NCI-H146 treated with DMSO at 0.1 percent for 48 hours (cell line): ENCODE data around the gene MEAK7.

Source experiments
- DNase-seq: peaks from one replicate; lab custom pipeline; 2025; ENCODE audit not compliant: unreplicated experiment; lab: John Stamatoyannopoulos, UW

The MEAK7 gene

GRCh38 chr16:84467709-84468108, 36.8 kb downstream of the MEAK7 start:
- DNase-seq: no peak

- DNase-seq: no peak
Observed at GRCh38 chr16:84467256-84467655, 37.2 kb downstream of the MEAK7 start.

GRCh38 chr16:84466692-84467091, 37.8 kb downstream of the MEAK7 start:
- no peak for DNase-seq

GRCh38 chr16:84465154-84465553, 39.3 kb downstream of the MEAK7 start:
- DNase-seq: no peak

- no peak for DNase-seq
Observed at GRCh38 chr16:84464116-84464515, 40.3 kb downstream of the MEAK7 start.

GRCh38 chr16:84463221-84463620, 41.2 kb downstream of the MEAK7 start:
- DNase-seq: no peak

- no peak for DNase-seq
Observed at GRCh38 chr16:84462296-84463210, 41.9 kb downstream of the MEAK7 start.

GRCh38 chr16:84461413-84462295, 42.8 kb downstream of the MEAK7 start:
- no peak for DNase-seq

- no peak for DNase-seq
Observed at GRCh38 chr16:84461029-84461412, 43.4 kb downstream of the MEAK7 start.

- DNase-seq: no peak
Observed at GRCh38 chr16:84460406-84461028, 43.9 kb downstream of the MEAK7 start.

- DNase-seq: no peak
Observed at GRCh38 chr16:84459941-84460405, 44.5 kb downstream of the MEAK7 start.

- no peak for DNase-seq
Observed at GRCh38 chr16:84459533-84459894, 44.9 kb downstream of the MEAK7 start.

- DNase-seq: no peak
Observed at GRCh38 chr16:84458606-84459532, 45.6 kb downstream of the MEAK7 start.

GRCh38 chr16:84455031-84455430, 49.4 kb downstream of the MEAK7 start:
- DNase-seq: no peak
